GM19455 (cell line): ENCODE data around the gene RPS10.

Experiments used
- ATAC-seq: cut with Tn5 transposase; IDR thresholded peaks from one replicate; pipeline ENCODE4 v1.9.1; 2021; ENCODE audit not compliant: unreplicated experiment

The RPS10 gene

DNA sequence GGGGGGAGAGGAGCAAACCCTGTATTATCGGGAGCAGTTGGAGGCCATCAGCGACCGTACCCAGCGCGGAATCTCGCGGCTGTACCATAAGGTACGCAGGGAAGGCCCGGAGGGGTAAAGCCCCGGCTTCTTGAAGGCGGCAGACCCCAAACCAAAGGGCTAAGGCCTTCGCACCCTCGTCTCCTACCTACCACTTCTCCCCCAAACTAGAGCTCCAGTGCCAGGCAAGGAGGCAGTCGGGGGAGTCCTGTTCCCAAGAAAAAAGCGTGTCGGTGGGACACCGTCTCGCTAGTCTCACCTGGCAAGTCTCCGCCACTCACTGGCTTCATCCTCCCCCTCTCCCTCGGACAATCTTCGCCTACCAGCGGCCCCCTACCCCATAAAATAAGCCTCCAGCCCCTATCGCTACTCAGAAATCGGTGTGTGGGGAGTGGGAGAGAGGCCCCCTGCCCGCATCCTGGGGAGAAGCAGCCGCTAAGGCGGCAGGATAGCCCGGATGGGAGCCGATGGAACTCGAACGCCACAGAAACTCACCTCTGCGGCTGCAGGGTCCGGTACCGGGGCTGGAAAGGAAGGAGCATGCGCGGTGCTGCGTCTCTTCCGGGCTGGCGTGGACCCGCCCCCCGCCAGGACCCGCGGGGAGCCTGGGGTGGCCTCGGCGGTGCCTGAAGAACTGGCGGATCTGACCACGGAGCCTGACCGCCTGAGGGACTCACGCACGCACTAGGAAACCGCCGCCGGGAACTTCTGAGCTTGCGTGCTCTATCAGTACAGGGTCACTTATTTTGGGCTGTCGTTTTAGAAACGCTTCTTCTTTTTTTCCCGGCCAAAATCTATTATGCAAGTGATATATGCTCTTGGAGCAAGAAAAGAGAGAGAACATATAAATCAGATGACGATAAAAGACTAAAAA lies at the start of gene RPS10:
Gene RPS10, minus strand, starts transcription at position 572 of the 913 bp plus-strand sequence. CDS start 848 bp downstream, outside the sequence.
- peak; percentile 80 for ATAC-seq

DNA sequence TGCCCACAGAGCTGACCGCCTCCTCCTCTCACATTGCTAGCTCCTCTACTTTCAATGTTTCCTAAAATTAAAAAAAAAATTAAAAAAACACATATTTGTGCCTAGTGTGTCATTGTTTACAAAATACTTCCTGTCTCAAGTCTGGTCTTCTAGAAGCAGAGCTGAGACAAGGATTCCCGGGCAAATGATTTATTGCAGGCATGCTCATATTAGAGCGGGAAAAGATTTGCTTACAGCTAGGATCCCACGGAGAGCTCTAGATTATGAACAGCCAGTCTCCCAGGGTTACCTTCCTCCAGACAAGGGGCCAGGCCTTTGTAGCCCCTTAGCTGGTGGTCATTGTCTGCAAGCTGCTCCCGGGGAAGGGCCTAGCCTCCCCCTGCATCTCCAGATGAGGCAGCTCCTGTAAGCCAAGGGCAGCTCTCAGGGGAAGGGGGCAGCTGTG lies 49.4 kb upstream of the RPS10 start:
- ATAC-seq: no peak

GRCh38 chr6:34474754-34475153 lies 48.9 kb upstream of the RPS10 start:
- ATAC-seq: no peak

DNA sequence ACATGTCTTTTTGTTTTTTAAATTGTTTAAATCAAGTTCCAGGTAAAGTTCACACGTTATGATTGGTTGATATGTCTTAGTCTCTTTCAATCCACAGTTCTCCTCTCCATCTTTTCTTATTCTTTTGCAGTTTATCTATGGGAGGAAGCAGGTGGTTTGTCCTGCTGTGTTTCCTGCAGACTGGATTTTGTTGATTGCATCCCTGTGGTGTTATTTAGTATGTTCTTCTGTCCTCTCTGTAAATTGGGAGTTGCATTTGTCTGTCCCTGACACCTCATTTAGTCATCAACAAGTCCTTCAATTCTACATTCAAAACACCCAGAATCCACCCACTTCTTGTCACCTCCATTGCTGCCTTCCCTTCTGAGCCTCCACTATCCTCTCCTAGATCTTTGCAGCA lies 48.1 kb upstream of the RPS10 start:
- ATAC-seq: no peak

DNA sequence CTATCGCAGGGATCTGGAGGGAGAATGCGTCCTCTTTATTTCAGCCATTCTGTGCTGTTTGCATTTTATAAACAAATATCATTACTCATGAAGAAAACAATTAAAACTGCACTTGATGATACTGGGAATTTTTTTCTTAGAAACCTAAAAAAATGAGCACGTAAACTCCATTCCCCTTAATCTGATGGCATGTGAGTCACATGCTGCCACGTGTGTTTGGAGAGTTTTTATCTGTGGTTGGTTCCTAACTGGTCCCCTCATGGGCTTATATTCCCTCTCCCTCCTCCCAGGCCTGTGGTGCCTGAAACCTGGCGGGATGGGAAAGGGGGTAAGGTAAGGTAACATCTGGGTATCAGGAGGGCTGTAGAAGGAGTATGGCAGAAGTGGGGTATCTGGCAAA lies 46.6 kb upstream of the RPS10 start:
- ATAC-seq: no peak

DNA sequence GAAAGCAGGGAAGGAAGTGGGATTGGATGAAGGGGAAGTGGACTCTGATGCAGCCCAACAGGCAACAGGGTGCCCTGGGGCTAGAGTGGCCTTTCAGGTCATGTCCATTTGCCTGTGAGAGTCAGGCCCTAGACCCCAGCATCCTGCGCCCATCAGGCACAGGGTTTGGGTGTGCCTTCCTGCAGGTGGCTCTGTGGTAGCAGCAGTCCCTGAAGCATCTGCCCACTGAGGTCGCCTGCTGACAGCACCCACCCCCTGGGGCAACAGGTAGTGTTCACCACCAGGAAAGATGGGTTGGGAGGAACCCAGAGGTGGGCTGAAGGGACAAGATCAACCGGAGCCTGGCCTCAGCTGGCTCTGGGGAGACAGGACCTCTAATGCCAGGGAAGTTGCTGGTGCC lies 43.6 kb upstream of the RPS10 start:
- ATAC-seq: no peak

- ATAC-seq: no peak
Measured at GRCh38 chr6:34468378-34468892, 42.6 kb upstream of the RPS10 start.

GRCh38 chr6:34466242-34467185 lies 40.6 kb upstream of the RPS10 start:
- ATAC-seq: no peak

DNA sequence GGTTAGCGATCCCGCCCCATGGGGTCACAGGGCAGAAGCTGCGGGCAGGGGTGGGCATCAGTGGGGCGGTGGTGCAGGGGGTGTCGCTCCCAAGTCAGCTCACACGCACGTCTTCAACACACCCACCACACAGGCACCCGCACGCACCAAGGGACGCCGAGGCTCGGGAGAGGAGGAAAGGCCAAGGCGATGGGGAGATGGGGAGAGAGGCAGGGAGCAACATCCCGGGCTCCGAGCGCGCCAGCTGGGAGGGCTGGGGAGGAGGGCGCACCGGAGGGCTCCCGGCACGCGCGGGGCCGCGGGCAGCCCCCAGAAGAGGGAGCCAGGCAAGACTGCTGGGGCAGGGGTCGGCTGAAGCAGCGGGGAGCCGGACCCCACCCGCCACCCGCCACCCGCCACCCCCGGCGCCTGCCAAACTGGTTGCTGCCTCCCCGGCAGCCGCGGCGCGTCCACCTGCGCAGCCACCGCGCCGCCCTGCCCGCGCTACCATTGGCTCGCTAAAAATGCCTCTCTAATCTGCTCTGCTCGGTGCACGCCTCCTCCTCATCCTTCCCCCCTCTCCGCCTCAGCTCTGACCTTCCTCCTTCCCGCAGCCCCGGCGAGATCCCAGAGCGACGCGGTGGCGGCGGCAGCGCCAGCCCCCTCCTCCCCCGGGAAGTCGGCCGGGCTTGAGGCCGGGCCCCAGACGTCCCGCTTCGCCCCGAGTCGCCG lies 39.8 kb upstream of the RPS10 start, which contains the start of gene PACSIN1:
Gene PACSIN1, plus strand, starts transcription at position 546 of the 711 bp plus-strand sequence. CDS start 60,230 bp downstream, outside the sequence.
- no peak for ATAC-seq

DNA sequence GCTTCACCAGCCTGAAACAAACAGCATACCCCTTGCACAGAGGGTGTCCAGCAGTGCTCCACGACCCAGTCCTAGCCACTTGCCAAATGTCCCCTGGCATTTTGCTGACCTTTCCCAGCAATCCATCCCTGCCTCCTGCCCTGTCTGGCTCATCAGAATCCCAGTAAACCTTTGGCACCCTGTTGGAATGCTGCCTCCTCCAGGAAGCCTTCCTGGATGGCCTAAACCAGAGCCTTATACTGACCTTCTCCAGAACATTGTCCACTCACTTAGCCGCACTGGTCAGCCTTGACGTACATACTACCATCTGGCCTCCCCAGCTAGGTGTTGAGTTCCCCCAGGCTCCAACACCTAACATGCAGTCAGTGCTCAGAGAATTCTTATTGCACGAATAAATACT lies 38.0 kb upstream of the RPS10 start:
- no peak for ATAC-seq

GRCh38 chr6:34463299-34463698 lies 37.4 kb upstream of the RPS10 start:
- ATAC-seq: no peak

DNA sequence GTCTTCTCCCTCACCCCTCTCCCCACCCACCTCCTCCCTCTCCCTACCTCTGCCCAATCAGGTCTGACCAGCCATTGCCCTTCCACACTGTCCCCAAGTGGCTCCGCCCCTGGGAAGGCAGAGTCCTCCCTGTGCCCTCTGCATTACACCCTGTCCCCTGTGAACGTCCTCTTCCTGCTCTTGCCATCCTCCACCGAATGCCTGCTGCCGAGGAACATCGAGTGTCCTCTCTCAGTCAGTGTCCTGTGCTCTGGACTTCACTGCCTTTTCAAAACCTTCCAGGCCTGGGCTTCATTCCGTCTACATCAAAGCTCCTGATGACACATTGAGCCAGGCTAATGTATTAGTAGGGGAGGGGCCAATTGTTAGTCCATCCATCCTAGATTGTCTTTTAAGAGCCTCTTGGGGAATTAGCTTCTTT lies 36.7 kb upstream of the RPS10 start:
- no peak for ATAC-seq

DNA sequence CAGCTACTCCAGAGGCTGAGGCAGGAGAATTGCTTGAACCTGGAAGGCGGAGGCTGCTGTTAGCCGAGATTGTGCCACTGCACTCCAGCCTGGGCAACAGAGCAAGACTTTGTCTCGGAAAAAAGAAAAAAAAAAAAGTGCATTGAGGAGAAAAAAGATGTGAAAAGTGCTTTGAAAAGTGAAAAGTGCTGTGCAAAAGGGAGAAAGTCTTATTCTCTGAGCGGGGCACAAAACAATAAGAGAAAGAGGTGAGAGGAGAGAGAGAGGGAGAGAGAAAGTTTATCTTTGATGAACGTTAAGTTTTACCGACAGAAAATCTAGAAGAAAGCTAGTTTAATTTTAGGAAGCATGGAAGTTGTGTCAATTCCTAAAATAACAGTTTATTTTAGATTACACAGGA lies 36.1 kb upstream of the RPS10 start:
- ATAC-seq: no peak

DNA sequence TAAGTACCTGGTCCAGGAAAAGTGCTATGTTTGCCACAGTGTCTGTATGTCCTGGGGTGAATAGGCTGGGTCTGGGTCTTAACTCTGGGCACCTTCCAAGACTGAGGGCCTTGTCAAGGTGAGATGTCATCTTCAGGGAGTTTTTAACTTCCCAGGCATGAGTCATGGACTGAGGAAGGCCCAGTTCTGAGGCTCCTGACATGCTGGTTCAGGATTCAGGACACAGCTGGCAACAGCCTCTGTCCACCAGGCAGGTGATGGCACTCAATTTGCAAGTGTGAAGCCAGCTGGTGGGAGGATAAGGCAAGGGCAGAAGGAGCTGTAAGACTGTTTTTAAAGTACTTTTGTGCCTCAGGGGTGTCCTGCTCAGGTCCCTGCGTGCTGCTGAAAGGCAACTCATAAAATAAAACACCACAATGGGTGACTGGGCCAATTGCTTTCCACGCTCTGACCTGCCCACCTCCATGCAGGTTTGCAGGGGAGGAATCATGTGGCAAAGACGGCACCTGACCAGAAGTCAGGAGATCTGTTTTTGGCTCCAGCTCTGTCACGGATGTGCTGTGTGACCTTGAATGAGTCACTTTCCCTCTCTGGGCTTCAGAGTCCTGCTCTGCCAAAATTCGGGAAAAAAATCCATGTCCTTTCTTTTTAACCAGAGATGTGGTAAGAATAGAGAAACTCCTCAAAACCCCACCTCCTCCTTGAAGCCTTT lies 35.1 kb upstream of the RPS10 start:
- ATAC-seq: no peak

DNA sequence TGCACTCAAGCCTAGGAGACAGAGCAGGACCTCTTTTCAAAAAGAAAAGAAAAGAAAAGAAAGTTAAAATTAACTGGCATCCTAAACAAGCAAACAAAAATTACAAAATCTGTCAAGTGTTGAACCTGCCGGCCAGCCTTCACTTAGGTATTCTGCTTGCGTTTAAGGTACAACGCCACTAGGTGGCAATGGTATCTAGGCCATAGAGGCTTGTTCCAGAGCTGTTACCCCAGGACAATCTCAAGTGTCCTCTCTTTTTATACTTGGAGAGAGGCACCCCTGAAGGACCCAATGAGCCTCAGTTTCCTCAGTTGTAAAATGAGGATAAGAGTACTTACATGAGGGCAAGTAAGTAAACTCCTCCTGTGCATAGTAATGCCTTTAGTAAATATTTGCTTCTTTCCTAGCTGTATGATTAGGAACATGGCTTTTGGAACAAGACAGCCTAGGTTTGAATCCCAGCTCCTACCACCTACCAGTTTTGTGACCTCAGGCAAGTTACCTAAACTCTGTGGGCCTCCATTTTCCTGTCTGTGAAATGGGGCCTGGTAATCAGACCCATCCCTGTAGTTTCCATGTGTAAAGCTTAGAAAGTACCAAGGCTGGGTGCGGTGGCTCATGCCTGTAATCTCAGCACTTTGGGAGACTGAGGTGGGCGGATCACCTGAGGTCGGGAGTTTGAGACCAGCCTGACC lies 34.2 kb upstream of the RPS10 start:
- no peak for ATAC-seq

- no peak for ATAC-seq
Measured at GRCh38 chr6:34457742-34458735, 32.2 kb upstream of the RPS10 start.

GRCh38 chr6:34457382-34457741 lies 31.5 kb upstream of the RPS10 start:
- ATAC-seq: no peak

DNA sequence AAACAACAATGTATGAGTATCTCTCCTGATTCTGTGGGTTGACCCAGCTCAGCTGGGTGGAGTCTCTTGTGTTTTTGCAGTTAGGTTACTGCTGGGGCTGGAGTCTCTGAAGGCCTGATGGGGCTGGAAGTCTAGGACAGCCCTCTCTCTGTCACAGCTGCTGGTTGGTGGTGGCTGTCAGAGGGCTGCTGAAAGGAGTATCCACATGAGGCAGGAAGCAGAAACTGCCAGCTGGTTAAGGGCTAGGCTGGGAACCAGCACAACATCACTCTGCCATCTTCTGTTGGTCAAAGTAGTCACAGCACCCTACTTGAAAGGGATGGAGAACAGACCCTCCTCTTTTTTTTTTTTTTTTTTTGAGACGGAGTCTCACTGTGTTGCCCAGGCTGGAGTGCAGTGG lies 30.0 kb upstream of the RPS10 start:
- ATAC-seq: no peak
